ENCODE measurements around the gene TPCN2.
"Not testable (repeated sequence)": the region's sequence is repeated elsewhere in the genome, so short reads cannot be mapped to it uniquely, and the experiment has no call there.

TPCN2 gene

DNA sequence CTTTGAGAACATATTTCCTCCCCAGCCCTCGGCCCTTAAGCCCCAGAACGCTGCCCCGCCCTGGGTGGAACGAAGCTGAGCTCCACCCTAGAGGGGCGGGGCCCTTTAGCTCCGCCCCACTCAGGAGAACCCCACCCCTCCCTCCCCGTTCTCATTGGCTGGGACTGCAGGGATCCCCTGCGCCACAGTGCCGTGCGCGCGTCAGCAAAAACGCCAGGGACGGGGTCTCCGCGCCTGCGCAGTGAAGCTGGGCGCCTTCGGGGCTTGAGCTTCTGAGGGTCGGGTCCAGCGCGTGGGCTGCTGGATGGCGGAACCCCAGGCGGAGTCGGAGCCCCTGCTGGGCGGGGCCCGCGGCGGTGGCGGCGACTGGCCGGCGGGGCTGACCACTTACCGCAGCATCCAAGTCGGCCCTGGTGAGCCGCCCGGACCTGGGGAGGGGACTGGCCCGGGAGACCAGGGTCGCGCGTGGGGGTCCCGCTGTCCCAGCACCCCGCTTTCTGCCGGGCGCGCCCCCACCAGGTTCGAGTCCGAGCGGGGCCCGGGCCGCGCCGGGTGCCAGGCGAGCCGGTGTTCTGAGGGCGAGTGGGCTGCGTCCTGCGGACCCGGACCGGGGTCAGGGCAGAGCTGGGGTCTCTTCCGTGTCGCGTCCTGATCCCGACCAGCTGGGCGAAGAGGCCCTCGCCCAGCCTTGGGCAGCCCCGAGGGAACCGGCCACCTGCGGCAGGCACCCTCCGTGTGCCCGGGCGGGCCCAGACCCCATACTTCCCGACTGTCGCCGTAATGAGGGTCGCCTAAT lies at the start of gene TPCN2:
Gene TPCN2, plus strand, starts transcription at position 239 of the 796 bp plus-strand sequence. Its CDS starts 66 bp downstream, at position 305.
- Histone ChIP-seq H3K27me3 (ENCODE audit: control insufficient read depth in 1 of 2, insufficient read depth in 2 of 2, low read length in 2 of 2) (no peaks in the 10 kb centered on the region), H3K9me3 (ENCODE audit: low read length) (no peaks in the 10 kb centered on the region), H3K36me3 (ENCODE audit: insufficient read depth, low read length) (peaks cover 8% of the 10 kb centered on the region), H3K9ac (ENCODE audit: low read length) (peak within 1 kb of the TSS; percentile 92), H3K4me1 (ENCODE audit: insufficient read depth, low read length) (peaks cover 58% of the 10 kb centered on the region), H3K4me3 (ENCODE audit: low read depth in 1 of 2, low read length in 2 of 2) (peak within 1 kb of the TSS; percentile 78 to 81), H3K27ac (ENCODE audit: low read depth, low read length) (peak within 1 kb of the TSS; percentile 94)

DNA sequence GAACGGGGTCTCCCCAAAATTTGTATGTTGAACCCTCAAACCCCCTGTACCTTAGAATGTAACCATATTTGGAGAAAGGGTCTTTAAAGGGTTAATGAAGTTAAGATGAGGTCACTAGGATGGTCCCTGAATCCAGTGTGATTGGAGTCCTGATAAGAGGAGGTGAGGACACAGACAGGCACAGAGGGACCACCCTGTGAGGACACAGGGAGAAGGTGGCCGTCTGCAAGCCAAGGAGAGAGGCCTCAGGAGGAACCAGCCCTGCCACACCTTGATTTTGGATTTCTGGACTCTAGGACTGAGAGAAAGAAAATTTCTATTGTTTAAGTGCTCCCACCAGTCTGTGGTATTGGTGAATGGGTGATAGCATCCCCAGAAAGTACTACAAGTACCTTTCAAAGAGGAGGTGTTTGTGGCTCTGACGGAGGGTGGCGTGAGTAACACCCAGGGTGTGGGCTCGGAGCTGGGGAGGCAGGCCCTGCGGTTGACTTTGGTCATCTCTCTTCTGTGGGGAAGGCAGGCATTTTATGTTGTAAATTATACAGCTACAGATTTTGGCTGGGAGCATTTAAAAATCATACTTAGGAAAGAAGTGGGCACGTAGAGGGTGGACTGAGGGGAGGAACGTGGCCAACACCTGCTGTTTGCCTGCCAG lies 49.5 kb upstream of the TPCN2 start:
- Histone ChIP-seq H3K4me3 (ENCODE audit: low read depth in 1 of 2, low read length in 2 of 2) (no peak overlapping the region), H3K9me3 (ENCODE audit: low read length) (no peaks in the 10 kb centered on the region), H3K27me3 (ENCODE audit: control insufficient read depth in 1 of 2, insufficient read depth in 2 of 2, low read length in 2 of 2) (no peaks in the 10 kb centered on the region), H3K27ac (ENCODE audit: low read depth, low read length) (peak overlapping the region; percentile 67), H3K36me3 (ENCODE audit: insufficient read depth, low read length) (peaks cover 15% of the 10 kb centered on the region), H3K4me1 (ENCODE audit: insufficient read depth, low read length) (peaks cover 65% of the 10 kb centered on the region), H3K9ac (ENCODE audit: low read length) (peak overlapping the region; percentile 34)

DNA sequence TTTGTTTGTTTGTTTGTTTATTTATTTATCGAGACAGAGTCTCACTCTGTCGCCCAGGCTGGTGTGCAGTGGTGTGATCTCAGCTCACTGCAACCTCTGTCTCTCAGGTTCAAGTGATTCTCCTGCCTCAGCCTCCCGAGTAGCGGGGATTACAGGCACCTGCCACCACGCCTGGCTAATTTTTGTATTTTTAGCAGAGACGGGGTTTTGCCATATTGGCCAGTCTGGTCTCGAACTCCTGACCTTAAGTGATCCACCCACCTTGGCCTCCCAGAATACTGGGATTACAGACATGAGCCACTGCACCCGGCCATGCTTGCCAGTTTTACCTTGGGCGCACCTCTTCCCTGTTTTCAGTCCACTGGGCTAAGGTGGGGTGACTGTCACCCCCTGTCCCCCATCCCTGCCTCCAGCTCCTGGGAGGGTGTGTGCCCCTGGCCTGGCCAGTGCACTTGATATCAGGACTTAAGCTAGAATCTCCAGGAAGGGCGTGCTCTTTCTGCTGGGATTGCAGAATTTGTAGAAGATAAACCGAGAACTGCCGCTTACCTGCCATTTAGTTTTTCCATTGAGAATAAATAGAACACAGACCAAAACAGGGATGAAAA lies 48.9 kb upstream of the TPCN2 start:
- Histone ChIP-seq H3K27ac (ENCODE audit: low read depth, low read length) (peak overlapping the region; percentile 67), H3K9ac (ENCODE audit: low read length) (peak overlapping the region; percentile 12), H3K36me3 (ENCODE audit: insufficient read depth, low read length) (peaks cover 22% of the 10 kb centered on the region), H3K4me1 (ENCODE audit: insufficient read depth, low read length) (peaks cover 72% of the 10 kb centered on the region)
- H3K4me3 ChIP-seq (ENCODE audit: low read depth in 1 of 2, low read length in 2 of 2); H3K9me3 ChIP-seq (ENCODE audit: low read length); H3K27me3 ChIP-seq (ENCODE audit: control insufficient read depth in 1 of 2, insufficient read depth in 2 of 2, low read length in 2 of 2): not testable (repeated sequence)

- Histone ChIP-seq H3K4me1 (ENCODE audit: insufficient read depth, low read length) (peaks cover 77% of the 10 kb centered on the region), H3K9me3 (ENCODE audit: low read length) (no peaks in the 10 kb centered on the region), H3K27me3 (ENCODE audit: control insufficient read depth in 1 of 2, insufficient read depth in 2 of 2, low read length in 2 of 2) (no peaks in the 10 kb centered on the region), H3K36me3 (ENCODE audit: insufficient read depth, low read length) (peaks cover 27% of the 10 kb centered on the region), H3K9ac (ENCODE audit: low read length) (peak overlapping the region; percentile 12), H3K27ac (ENCODE audit: low read depth, low read length) (peak overlapping the region; percentile 67), H3K4me3 (ENCODE audit: low read depth in 1 of 2, low read length in 2 of 2) (no peak overlapping the region)
Observed at GRCh38 chr11:69000391-69000790, 48.3 kb upstream of the TPCN2 start.

GRCh38 chr11:69000831-69001242 lies 47.9 kb upstream of the TPCN2 start:
- H3K27me3 ChIP-seq (ENCODE audit: control insufficient read depth in 1 of 2, insufficient read depth in 2 of 2, low read length in 2 of 2): no peaks in the 10 kb centered on the region
- H3K4me1 ChIP-seq (ENCODE audit: insufficient read depth, low read length): peaks cover 81% of the 10 kb centered on the region
- H3K4me3 ChIP-seq (ENCODE audit: low read depth in 1 of 2, low read length in 2 of 2): no peak overlapping the region
- H3K27ac ChIP-seq (ENCODE audit: low read depth, low read length): peak overlapping the region; percentile 67
- H3K9me3 ChIP-seq (ENCODE audit: low read length): no peaks in the 10 kb centered on the region
- peak overlapping the region; percentile 38 for H3K9ac ChIP-seq (ENCODE audit: low read length)
- peaks cover 32% of the 10 kb centered on the region for H3K36me3 ChIP-seq (ENCODE audit: insufficient read depth, low read length)

DNA sequence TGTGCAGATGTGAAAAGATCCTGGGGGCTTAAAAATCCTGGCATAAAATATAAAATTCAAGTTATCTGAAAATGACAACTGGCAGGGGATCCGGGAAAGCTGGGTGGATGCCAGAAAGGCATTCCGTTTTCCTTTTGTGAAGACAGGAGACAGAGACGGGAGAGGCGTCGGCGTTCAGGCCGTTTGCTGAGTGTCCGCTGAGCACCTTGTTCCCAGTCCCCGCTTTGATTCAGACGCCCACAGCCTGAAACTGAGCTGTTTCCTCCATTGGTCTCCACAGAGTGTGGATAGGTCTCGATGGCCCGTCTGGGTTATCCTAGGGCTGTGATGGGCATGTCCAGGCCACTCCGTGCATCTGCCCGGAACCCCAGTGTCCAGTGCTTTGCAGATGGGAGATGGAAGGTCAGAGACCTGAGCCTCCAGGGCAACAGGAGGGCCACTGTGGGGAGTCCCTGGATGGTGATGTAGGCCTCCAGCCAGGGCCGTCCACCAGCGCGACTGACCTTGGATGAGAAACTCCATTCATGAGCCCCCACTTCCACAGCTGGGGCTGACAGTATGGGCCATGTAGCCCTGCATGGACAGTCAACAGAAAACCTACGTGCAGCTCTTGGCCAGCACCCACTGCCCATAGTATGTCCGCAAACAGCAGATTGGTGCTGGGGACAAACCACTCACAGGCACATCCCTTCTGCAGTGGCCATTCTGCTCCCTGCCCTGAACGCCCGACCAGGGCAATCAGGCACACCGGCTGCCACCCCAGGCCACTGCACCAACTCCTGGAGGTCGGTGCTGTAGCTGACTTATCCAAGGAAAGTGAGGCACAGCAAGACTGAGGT lies 47.3 kb upstream of the TPCN2 start:
- peak overlapping the region; percentile 67 for H3K27ac ChIP-seq (ENCODE audit: low read depth, low read length)
- peak overlapping the region in 1 of 2 donors; percentile 7 for H3K4me3 ChIP-seq (ENCODE audit: low read depth in 1 of 2, low read length in 2 of 2)
- H3K27me3 ChIP-seq (ENCODE audit: control insufficient read depth in 1 of 2, insufficient read depth in 2 of 2, low read length in 2 of 2): no peaks in the 10 kb centered on the region
- H3K4me1 ChIP-seq (ENCODE audit: insufficient read depth, low read length): peaks cover 88% of the 10 kb centered on the region
- H3K9me3 ChIP-seq (ENCODE audit: low read length): no peaks in the 10 kb centered on the region
- peak overlapping the region; percentile 38 for H3K9ac ChIP-seq (ENCODE audit: low read length)
- peaks cover 36% of the 10 kb centered on the region for H3K36me3 ChIP-seq (ENCODE audit: insufficient read depth, low read length)

DNA sequence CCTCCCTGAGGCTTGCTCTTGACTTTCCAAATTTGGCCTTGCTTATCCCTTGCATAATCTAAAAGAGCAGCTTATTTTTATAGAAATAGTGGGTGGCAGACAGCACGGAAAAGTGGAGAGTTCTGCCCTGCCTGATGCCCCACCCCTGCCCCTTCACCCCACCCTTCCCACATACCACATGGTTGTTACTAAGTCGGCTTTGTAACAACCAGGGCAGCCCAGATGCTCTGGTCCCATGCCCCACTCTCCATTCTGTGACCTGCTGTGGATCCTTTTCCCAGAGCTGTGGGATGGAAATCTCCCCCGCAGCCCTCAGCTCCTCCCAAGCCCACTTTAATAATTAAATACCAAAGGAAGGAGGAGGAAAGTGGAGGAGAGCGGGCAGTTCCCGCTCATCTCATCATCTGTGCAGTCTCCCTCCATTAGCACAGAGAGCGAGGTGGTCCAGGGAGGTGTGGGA lies 46.6 kb upstream of the TPCN2 start:
- Histone ChIP-seq H3K9me3 (ENCODE audit: low read length) (no peaks in the 10 kb centered on the region), H3K9ac (ENCODE audit: low read length) (peak overlapping the region; percentile 53), H3K4me3 (ENCODE audit: low read depth in 1 of 2, low read length in 2 of 2) (no peak overlapping the region), H3K27me3 (ENCODE audit: control insufficient read depth in 1 of 2, insufficient read depth in 2 of 2, low read length in 2 of 2) (no peaks in the 10 kb centered on the region), H3K36me3 (ENCODE audit: insufficient read depth, low read length) (peaks cover 41% of the 10 kb centered on the region), H3K4me1 (ENCODE audit: insufficient read depth, low read length) (peaks cover 94% of the 10 kb centered on the region), H3K27ac (ENCODE audit: low read depth, low read length) (peak overlapping the region; percentile 67)

DNA sequence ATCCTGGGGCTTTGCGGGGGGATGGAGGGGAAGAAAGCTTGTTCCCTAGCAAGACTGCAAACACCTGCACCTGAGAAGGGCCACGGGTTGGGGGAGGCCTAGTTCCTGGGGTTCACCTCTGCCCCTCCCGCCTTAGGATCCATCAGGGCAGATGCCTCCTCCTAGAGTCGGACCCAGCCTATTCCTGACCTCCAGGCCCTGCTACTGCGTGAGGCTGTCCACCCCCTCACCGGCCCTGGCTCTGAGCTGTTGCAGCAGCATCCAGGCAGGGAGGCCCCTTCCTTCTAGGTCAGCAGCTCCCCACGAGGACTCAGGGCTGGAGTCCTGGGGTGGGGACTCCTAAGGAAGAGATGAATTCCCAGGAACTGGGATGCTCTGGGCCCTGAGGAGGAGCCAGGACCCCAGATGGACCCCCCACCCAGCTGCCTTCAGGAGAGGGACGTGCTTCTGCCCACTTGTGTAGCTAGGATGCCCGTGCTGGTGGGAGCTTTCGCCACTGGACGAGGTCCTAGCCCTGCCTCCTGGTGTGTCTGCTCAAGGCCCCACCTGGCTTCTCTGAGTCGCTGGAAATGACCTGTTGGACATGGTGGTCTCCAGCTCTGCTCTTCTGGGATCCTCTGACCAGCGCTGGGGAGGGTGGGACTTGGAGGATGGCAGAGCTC lies 46.0 kb upstream of the TPCN2 start:
- Histone ChIP-seq H3K27me3 (ENCODE audit: control insufficient read depth in 1 of 2, insufficient read depth in 2 of 2, low read length in 2 of 2) (no peaks in the 10 kb centered on the region), H3K9me3 (ENCODE audit: low read length) (no peaks in the 10 kb centered on the region), H3K4me3 (ENCODE audit: low read depth in 1 of 2, low read length in 2 of 2) (no peak overlapping the region), H3K9ac (ENCODE audit: low read length) (peak overlapping the region; percentile 53), H3K4me1 (ENCODE audit: insufficient read depth, low read length) (peaks cover 100% of the 10 kb centered on the region), H3K36me3 (ENCODE audit: insufficient read depth, low read length) (peaks cover 46% of the 10 kb centered on the region), H3K27ac (ENCODE audit: low read depth, low read length) (peak overlapping the region; percentile 67)

GRCh38 chr11:69003301-69003865 lies 45.3 kb upstream of the TPCN2 start:
- Histone ChIP-seq H3K27me3 (ENCODE audit: control insufficient read depth in 1 of 2, insufficient read depth in 2 of 2, low read length in 2 of 2) (no peaks in the 10 kb centered on the region), H3K36me3 (ENCODE audit: insufficient read depth, low read length) (peaks cover 53% of the 10 kb centered on the region), H3K9ac (ENCODE audit: low read length) (peak overlapping the region; percentile 53), H3K4me3 (ENCODE audit: low read depth in 1 of 2, low read length in 2 of 2) (no peak overlapping the region), H3K4me1 (ENCODE audit: insufficient read depth, low read length) (peaks cover 100% of the 10 kb centered on the region), H3K9me3 (ENCODE audit: low read length) (no peaks in the 10 kb centered on the region), H3K27ac (ENCODE audit: low read depth, low read length) (peak overlapping the region; percentile 81)

- H3K4me1 ChIP-seq (ENCODE audit: insufficient read depth, low read length): peaks cover 99% of the 10 kb centered on the region
- H3K27me3 ChIP-seq (ENCODE audit: control insufficient read depth in 1 of 2, insufficient read depth in 2 of 2, low read length in 2 of 2): no peaks in the 10 kb centered on the region
- H3K36me3 ChIP-seq (ENCODE audit: insufficient read depth, low read length): peaks cover 57% of the 10 kb centered on the region
- H3K27ac ChIP-seq (ENCODE audit: low read depth, low read length): peak overlapping the region; percentile 81
- H3K9me3 ChIP-seq (ENCODE audit: low read length): no peaks in the 10 kb centered on the region
- H3K4me3 ChIP-seq (ENCODE audit: low read depth in 1 of 2, low read length in 2 of 2): no peak overlapping the region
- peak overlapping the region; percentile 53 for H3K9ac ChIP-seq (ENCODE audit: low read length)
Observed at GRCh38 chr11:69003866-69004367, 44.8 kb upstream of the TPCN2 start.

All from muscle layer of colon (tissue), 2 donors.